Measurements from ENCODE around the gene EP400.
"Not testable (repeated sequence)": the region's sequence is repeated elsewhere in the genome, so short reads cannot be mapped to it uniquely, and the experiment has no call there.

The EP400 gene

DNA sequence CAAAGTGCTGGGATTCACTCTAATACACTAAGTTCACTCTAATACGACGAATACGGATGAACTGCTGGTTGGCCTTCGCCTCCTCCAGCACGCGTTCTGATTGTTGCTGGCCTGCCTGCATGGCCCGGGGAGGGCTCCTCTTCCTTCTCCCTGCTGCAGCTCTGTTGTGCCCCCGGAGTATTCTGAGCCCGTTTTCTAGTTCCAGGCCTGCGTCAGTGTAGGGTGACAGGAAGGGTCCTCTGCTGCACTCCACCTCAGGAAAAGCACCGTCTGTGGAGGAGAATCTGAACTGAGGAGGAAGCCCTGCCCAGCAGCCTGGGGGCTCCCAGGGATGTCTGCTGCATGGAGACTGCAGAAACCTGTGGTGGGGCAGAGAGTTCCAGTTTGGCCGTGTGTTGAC lies 150.0 kb downstream of the EP400 start:
- DNase-seq = no peak

DNA sequence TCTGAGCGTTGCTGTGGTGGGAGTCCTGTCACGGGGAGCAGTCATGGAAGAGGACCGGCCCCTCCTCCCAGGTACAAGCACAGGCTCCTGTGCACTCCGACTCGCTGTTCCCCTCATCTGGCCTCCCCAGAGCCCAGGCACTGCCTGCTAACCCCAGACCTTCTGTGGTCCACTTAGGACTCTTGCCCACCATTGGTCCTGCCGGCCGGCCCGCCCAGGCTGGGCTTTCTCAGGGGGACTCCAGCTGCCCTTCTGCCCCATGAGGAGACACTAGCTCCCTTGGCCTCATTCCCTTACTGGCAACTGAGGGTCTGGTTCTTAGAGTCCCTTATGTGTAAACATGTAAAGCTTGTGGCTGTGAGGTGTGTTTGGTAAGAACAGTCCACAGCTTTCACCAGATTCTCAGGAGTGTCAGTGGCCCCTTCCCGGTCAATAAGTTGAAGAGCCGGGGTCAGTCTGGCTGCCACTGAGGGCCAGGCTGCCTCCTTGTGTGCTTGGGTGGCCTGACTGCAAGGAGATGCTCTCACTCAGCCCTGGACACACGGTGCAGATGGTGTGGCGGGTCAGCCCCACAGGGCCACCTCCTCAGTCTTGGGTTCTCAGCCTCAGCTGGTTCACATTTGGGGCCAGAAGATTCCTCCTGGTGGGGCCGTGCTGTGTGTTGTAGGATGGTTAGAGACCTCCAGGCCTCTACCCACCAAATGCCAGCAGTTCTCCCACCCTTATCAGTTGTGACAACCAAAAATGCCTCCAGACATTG lies 150.7 kb downstream of the EP400 start:
- no peak for DNase-seq

DNA sequence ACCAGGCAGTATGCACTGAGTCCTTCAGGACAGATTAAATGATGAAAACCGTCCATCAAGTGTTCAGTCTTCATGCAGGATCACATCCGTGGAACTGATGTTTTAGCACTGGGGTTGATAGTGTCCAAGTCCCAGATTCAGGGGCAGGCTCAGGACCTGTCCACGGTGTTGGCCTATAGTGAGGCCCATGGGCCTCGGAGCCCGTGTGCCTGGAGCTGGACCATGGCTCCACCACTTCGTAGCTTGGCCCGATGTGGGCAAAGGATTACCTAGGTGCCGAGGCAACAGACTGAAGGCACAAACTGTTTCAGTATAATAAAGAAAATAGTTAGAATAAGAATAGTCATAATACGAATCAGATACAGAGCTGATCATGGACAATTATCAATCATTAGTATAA lies 152.6 kb downstream of the EP400 start:
- no peak for DNase-seq

- not testable (repeated sequence) for DNase-seq
Measured at GRCh38 chr12:132103072-132103471, 153.3 kb downstream of the EP400 start.

- DNase-seq = no peak
Measured at GRCh38 chr12:132103542-132104308, 154.0 kb downstream of the EP400 start.

GRCh38 chr12:132105467-132105866 lies 155.7 kb downstream of the EP400 start:
- no peak for DNase-seq

GRCh38 chr12:132106921-132107320 lies 157.2 kb downstream of the EP400 start:
- DNase-seq = no peak

DNA sequence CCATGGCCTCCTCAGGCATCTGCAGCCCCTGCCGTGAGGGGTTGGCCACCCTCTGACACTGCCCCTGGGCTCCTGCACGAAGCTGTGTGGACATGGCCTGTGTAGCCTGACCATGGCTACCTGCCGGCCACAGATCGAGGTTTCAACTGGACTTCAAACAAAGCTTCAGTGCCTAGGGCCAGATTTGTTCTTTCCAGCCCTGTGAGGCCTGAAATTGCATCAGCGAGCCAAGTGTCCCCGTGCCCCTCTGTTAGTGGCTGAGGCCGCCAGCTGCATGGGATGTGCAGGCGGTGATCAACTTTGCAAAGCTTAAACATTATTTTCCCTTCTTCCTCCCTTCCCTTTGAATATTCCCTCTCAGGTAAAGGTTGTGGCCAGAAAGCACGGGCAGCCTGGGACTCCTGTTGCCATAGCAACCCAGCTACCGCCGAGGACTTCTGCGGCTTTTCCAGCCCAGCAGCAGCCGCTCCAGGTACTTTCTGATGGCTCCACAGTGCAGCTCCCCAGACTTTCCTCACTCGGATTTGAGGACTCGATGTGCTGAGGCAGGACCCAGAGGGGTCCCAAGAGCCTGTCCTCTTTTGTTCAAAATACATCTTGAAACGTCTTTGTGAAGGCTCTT lies 158.6 kb downstream of the EP400 start:
- DNase-seq = no peak

- no peak for DNase-seq
Measured at GRCh38 chr12:132109741-132110140, 160.0 kb downstream of the EP400 start.

DNA sequence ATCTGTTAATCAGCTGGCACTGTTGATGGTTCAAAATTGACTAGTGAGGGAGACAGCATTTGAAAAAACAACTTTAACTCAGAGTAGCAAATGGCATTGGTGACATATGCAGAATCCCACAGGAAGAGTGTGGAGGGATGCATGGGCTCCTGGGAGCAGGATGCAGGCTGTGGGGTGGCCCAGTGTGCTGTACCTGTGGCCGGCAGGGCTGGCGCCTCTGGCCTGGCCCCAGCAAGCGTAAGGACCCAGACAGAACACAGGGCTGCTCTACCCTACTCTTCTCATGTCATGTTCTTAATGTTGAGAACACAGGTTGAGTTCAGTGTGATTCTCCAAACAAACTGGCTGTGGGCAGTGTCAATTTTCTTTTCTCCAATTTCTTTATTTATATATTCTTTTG lies 160.9 kb downstream of the EP400 start:
- no peak for DNase-seq

DNA sequence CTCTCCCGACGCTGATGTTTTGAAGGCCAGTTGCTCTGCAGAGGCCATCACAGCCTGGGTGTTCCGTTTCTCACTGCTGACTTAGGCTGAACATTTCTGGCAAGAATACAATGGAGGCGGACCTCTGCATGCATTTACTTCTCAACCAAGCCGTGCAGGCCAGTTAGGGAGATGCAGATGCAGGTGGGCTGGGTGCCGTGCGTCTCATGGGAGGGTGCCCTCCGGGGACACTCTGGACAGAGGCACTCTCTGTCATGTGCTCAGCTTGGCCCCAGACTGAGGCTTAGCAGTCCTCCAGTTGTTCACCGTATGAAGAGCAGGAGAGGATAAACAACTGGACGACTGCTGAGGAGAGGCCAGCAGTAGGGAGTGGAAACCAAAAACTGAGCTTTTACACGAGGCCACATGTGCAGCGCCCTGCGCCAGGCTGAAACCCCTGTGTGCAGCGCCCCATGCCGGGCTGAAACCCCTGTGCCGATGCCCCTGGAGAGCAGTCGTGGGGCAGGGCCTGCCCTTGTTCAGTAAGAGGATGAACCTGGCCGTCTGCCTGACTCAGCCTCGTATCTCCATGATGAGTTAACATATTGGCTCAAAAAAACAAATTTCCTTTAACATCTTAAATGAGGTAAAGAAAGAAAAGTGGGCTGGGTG lies 162.0 kb downstream of the EP400 start:
- no peak for DNase-seq

- DNase-seq = no peak
Measured at GRCh38 chr12:132114667-132115066, 164.9 kb downstream of the EP400 start.

GRCh38 chr12:132115500-132115899 lies 165.8 kb downstream of the EP400 start:
- DNase-seq = no peak

- DNase-seq = no peak
Measured at GRCh38 chr12:132116709-132117557, 167.2 kb downstream of the EP400 start.

DNA sequence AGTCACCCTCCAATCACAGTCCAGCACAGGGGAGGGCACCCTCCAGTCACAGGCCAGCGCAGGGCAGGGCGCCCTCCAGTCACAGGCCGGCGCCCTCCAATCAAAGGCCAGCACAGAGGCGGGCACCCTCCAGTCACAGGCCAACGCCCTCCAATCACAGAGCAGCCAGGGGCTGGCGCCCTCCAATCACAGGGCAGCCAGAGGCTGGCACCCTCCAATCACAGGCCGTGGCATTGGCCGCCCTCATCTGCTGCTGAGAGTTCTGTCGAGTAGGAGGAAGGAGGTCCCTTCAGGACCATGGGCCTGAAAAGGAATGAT lies 167.8 kb downstream of the EP400 start:
- no peak for DNase-seq

GRCh38 chr12:132118876-132119275 lies 169.1 kb downstream of the EP400 start:
- DNase-seq = no peak

DNA sequence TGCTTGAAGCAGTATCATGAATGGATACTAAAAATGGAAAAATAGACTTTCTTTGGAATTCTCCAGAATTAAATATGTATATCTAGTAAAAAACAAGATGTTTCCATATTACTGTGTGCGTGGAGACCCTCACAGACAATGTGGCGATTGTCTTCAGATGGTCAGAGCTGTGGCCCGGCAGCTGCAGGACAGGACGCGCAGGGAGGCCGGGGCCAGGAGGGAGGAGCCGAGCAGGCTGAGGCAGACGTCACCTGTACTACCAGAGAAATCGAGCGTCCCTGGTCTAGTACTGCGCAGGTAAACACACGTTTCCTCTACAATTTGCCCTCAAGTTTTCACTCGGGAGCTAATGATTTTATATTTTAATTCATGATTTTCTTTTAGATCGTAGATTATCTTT lies 171.5 kb downstream of the EP400 start:
- DNase-seq = no peak

- no peak for DNase-seq
Measured at GRCh38 chr12:132123970-132124765, 174.4 kb downstream of the EP400 start.

DNA sequence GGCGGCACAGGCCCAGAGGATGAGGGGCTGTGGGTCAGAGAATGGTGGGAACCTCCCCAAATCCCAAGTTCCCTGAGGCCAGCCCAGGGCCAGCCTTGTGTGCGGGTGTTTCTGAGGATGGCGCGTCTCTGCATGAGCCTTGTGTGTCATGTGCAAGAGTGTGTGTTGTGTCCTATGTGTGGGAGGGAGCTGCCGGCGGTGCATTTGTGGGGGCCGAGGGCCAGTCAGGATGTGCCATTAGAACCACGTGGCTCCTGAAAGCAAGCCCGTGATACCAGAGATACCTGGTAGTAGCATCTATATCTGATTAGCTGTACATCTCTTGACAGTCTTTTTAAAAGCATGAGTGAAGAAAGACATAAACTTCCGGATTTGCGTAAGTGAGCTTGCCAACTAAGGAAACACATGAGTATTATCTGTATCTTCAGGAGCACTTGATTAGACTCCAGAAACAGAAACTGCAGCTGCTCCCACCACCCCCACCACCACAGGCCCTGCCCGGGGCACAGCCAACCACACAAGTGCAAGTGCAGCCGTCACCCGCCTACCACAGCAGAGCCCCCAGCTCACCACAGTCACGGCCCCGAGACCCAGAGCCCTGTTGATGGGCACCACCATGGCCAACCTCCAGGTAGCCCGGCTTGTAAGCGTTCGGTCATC lies 175.2 kb downstream of the EP400 start:
- no peak for DNase-seq

- no peak for DNase-seq
Measured at GRCh38 chr12:132125736-132126135, 176.0 kb downstream of the EP400 start.

- no peak for DNase-seq
Measured at GRCh38 chr12:132127041-132127440, 177.3 kb downstream of the EP400 start.

Data from stimulated activated CD4-positive, alpha-beta T cell treated with anti-CD3 and anti-CD28 coated beads, Interleukin-15, amount 100 ng/mL, for 24 hours (primary cell).